RWPE2 (cell line): ENCODE data around the gene PTGDS.

Source experiments
- ATAC-seq: fragments of 200-7000 bp; cut with Tn5 transposase; 3 replicates; pipeline ENCODE4 v1.9.1; 2021; ENCODE audit warnings: low read depth
- DNase-seq: peaks from one replicate; pipeline ENCODE4 v3.0.0-alpha.2; 2020; ENCODE audit warnings: low spot score
- H3K27ac ChIP-seq: fragments of 450-650 bp; 2 replicates; pipeline ENCODE4 v1.5.1; 2017; ENCODE audit warnings: mild to moderate bottlenecking; ENCODE audit not compliant: poor library complexity, severe bottlenecking
- H3K27me3 ChIP-seq: fragments of 250-450 bp; sonication (Bioruptor Pico); 2 replicates; pipeline ENCODE4 v1.5.1; 2021; ENCODE audit warnings: mild to moderate bottlenecking, moderate library complexity; ENCODE audit not compliant: insufficient read depth, poor library complexity, severe bottlenecking
- H3K36me3 ChIP-seq: fragments of 250-450 bp; sonication (Bioruptor Pico); 2 replicates; pipeline ENCODE4 v1.5.1; 2020; ENCODE audit warnings: low read depth, mild to moderate bottlenecking, moderate library complexity
- H3K4me1 ChIP-seq: fragments of 250-450 bp; sonication (Bioruptor Pico); 2 replicates; pipeline ENCODE4 v1.5.1; 2021; ENCODE audit warnings: mild to moderate bottlenecking, moderate library complexity; ENCODE audit not compliant: insufficient read depth, poor library complexity, severe bottlenecking
- H3K4me3 ChIP-seq: fragments of 250-450 bp; sonication (Bioruptor Pico); 2 replicates; pipeline ENCODE4 v1.5.1; 2021; ENCODE audit warnings: mild to moderate bottlenecking, moderate library complexity; ENCODE audit not compliant: severe bottlenecking
- H3K9me3 ChIP-seq: fragments of 250-450 bp; sonication (Bioruptor Pico); 2 replicates; pipeline ENCODE4 v1.5.1; 2021; ENCODE audit warnings: mild to moderate bottlenecking, moderate library complexity; ENCODE audit not compliant: severe bottlenecking
- CTCF ChIP-seq: fragments of 450-650 bp; IDR thresholded peaks from one replicate; pipeline ENCODE4 v1.5.1; 2017; ENCODE audit warnings: mild to moderate bottlenecking, moderate library complexity; ENCODE audit not compliant: poor library complexity, severe bottlenecking

PTGDS gene

GRCh38 chr9:136942881-136943230, 34.4 kb upstream of the PTGDS start:
- DNase-seq (peak; percentile 58), ATAC-seq (no peak)
- Histone ChIP-seq H3K27ac (peak overlapping the region; percentile 69), H3K27me3 (no peaks in the 10 kb centered on the region), H3K4me1 (peaks cover 3% of the 10 kb centered on the region), H3K9me3 (no peaks in the 10 kb centered on the region), H3K36me3 (peaks cover 31% of the 10 kb centered on the region), H3K4me3 (peak overlapping the region; percentile 98)
- no peak for TF ChIP-seq CTCF

GRCh38 chr9:136943291-136944211, 33.8 kb upstream of the PTGDS start:
- Histone ChIP-seq H3K9me3 (no peaks in the 10 kb centered on the region), H3K4me1 (peaks cover 9% of the 10 kb centered on the region), H3K27me3 (no peaks in the 10 kb centered on the region), H3K36me3 (peaks cover 31% of the 10 kb centered on the region), H3K4me3 (peak overlapping the region; percentile 98), H3K27ac (peak overlapping the region; percentile 69)
- peak; percentile 69 for DNase-seq
- ATAC-seq, result peak; percentile 26; the same call in 2 of the 3 replicates
- no peak for TF ChIP-seq CTCF

GRCh38 chr9:136944212-136944518, 33.1 kb upstream of the PTGDS start:
- peak overlapping the region; percentile 69 for H3K27ac ChIP-seq
- peak; percentile 24 for ATAC-seq

GRCh38 chr9:136944519-136945332, 32.6 kb upstream of the PTGDS start, which contains the start of the genes C8G and FBXW5:
Gene C8G (plus strand): TSS chr9:136945243. CDS start chr9:136945321, 78 bp downstream.
Gene FBXW5 (minus strand): TSS chr9:136944738. CDS start chr9:136944083, 655 bp downstream.
- peak; percentile 99 for TF ChIP-seq CTCF
- Histone ChIP-seq H3K9me3 (no peaks in the 10 kb centered on the region), H3K27me3 (no peaks in the 10 kb centered on the region), H3K4me3 (peak within 1 kb of the TSS; percentile 98), H3K27ac (peak within 1 kb of the TSS; percentile 69), H3K36me3 (peaks cover 31% of the 10 kb centered on the region), H3K4me1 (peaks cover 9% of the 10 kb centered on the region)
- DNase-seq (peak; percentile 93), ATAC-seq (peak; percentile 52)

More at GRCh38 chr9:136944212-136944518, 33.1 kb upstream of the PTGDS start:
- Histone ChIP-seq H3K27me3 (no peaks in the 10 kb centered on the region), H3K4me3 (peak overlapping the region; percentile 98), H3K4me1 (peaks cover 9% of the 10 kb centered on the region), H3K9me3 (no peaks in the 10 kb centered on the region), H3K36me3 (peaks cover 31% of the 10 kb centered on the region)
- peak; percentile 53 for DNase-seq
- no peak for TF ChIP-seq CTCF
